HG02678 (cell line): ENCODE measurements around the gene ONECUT1.
A peak's percentile ranks its signal among the peaks of the same experiment; 100 is the strongest.

Experiments
- ATAC-seq: cut with Tn5 transposase; IDR thresholded peaks from one replicate; pipeline ENCODE4 v1.9.1; 2021; ENCODE audit warnings: mild to moderate bottlenecking, moderate library complexity; ENCODE audit not compliant: unreplicated experiment

The ONECUT1 gene

DNA sequence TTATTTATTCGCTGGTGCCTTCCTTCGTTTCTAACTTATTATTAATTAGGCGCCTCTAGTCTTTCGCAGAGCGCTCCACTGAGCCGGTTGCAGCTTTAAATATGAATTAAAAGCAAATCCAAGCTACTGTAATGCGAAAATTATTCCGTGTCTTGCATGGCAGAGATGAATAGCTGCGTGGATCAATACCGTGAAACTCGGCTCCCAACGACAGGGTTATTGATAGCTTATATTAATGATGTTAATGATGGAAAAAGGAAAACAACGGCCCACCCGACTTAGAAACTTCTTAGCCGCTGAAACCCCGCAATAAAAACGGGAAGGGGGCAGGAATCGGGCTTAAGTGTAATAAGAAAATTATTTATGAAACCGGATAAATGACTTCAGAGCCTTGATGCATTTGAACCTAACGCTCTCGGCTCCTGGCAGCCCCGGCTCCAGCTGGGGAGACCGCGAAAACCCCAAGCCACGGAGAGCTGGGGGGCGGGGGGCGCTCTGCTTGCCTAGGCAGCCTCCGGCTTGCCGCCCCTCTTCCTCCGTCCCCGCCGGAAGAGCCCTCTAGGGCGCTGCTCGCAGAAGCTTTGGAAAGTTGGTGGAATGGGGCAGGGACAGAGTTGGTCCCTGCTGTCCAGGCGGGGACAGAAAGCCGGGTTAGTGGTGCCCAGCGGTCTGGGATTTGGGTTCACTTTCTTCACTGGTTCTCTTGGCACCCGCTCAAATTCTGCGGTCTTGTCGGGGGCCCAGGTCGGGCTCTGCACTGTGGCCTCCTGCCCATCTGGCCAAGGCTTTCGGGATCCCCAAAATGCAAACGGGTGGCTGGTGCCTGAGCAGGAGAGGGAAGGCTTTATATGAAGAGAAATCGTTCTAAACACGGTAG, 7.7 kb upstream of the ONECUT1 start:
- ATAC-seq: no peak

DNA sequence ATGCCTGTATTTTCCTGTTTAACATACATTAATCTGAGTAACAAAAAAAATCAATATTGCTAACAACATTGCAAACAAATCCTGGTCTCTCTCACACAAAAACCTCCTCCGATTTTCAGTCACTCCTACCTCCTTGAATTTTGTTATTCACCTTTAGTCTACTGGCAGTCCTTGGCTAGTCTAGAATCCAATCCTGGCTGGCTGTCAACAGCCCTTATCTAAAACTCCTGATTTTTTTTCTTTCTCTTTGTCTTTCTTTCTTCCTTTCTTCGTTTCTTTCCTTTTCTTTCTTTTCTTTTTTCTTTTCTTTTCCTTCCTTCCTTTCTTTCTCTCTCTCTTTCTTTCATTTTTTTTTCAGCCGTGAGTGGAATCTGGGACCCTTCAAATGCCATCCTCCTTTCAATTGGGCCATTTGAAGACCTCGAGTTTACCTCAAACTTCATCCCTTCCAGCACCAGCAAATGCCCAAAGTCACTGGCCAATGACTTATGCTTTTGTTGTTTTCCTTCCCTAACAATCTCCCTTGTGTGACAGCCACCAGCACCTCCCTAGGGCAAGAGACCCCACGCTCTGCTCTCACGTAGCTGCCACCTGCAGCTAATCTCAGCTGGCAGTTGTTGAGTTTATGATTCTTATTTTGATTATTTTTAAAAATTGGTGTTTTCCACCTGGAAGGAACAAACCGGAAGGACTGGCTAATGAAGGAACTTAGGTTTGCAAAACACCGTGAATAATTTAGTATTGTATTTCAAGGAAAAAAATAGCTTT, 6.8 kb upstream of the ONECUT1 start:
- no peak for ATAC-seq

DNA sequence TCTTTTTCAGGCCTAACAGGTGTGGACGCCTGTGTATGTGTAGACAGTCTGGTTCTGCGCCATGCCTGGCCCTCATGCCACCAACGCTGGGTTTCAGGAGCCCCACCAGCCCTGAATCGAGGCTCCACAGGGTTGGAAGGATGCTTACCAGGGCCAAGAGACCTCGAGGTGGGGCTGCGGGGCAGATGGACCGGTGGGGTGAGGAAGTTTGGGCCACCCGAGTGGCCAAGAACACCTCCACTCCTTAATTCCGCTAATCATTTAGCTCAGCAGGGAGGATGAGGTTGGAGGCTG, 6.0 kb upstream of the ONECUT1 start:
- ATAC-seq: no peak

DNA sequence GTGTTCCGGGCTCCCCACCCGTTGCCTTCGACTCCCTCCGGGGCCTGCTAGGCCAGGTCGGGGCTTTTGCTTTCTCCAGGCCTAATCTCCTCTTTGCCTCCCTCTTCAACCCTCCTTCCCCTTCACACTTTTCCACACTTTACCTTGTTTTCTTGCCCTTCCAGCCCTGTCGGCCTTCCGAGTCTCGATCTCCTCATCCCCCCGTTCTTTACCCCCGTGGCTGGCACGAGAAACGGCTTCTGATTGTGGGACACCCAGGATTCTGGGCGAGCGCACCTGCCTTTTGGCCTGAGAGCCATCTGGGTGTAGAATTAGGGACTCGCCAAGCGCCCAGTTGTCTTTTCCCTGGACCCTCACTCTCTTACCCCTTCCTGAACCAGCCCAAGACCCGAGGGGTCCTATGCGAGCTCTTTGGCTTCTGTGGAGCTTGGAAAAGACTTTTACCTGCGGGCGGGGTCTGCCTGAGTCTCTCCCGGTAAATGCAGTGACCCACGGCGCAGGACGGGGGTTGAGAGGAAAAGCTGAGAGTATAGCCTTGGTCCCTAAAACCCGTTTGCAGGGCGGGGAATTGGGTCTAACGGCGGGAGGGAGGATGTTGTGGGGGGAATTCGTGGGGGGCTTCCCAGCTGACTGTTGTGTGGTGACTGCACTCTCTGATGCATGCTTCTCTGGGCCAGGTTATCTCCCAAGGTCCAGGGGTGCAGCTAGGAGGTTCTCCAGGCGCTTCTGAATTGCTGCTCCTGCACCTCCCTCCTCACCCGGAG, 5.5 kb upstream of the ONECUT1 start:
- ATAC-seq: no peak

DNA sequence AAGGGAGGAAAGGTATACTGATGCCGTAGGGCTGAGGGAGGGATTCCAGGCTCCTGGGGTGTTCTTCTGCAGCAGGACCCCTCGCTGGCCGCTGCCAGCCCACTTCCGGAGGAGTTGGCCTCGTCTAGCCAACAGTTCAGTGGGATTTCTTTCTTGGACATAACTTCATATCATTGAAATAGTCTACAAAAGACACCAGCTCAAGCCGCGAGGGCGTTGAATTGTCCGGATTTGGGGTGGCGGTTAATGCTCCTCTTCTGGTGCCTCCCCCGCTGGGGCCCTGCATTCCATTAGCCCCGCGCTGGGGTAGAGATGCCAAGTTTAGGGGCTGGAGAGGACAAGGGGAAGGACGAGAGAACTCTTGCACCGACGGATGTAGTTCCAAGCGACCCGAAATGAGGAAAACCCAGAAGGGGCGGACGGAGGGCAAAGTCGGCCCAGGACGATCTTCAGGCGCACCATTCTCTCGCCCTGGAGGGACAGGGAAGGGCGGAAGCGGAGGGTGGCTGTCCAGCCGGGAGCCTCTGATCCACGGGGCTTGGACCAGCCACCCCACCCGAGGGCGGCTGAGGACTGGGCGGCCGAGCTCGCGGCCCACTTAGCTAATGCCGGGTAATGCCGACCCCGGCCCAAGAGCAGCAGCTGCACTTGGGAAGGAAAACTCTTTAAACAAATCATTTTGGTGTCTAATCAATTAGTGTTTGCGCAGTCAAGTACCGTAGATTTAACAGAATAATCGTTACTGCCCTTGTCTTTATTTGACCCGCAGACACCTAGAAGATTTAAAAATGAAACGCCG, 4.7 kb upstream of the ONECUT1 start:
- ATAC-seq: no peak

DNA sequence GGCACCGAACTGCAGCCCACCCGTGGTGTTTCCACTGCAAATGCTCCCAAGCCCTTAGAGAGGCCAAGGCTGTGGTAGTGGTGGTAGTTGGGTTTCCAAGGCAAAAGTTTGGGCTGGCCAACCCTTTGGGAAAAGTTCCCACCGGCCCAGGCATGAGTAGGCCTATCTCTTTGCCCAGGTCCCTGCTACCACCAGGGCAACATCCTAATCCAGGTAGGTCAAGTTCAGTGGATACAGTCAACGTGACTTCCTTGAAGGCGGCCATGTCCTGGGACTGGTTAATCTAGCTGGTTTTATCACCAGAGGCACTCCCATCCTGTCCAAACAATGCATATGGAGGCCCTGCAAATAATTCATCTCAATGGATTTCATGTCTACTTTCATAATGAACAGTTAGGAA, 1.6 kb upstream of the ONECUT1 start:
- ATAC-seq: no peak

DNA sequence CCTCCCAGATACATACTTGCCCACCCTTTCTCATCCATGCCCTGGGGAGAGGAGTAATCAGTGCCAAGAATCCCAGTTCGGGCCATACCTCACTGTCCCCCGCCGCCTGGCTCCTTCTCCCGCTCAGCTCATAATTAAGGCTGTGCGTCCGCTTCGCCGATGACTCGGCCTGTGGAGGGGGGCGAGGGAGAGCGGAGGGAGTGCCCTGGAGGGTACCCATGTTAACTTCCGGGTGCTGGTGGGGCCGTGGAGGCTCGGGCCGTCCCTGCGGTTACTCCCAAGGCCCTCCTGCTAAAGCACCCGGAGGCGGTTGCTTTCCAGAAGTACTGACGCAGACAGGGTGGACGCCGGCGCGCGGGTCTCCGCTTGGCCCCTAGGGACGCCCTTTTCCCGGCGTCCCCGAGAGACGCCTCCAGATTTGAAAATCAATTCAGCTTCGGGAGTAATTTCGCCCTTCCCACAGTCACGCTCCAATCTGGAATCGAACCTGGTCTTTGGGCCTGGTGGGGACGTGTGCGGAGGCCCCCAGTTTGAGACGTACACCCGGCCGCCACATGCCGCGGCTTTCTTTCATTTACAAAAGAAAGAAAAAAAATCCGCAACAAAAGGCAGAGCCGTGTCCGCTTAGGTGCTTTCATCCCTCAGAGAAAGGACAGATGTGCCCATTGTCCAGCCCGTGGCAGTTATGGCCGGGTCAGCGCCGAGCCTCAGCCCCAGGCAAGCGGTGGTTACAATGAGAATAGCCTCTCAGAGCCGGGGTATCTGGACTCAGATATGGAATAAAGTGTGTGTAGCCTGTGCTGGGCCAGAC, 1.0 kb upstream of the ONECUT1 start:
- no peak for ATAC-seq

DNA sequence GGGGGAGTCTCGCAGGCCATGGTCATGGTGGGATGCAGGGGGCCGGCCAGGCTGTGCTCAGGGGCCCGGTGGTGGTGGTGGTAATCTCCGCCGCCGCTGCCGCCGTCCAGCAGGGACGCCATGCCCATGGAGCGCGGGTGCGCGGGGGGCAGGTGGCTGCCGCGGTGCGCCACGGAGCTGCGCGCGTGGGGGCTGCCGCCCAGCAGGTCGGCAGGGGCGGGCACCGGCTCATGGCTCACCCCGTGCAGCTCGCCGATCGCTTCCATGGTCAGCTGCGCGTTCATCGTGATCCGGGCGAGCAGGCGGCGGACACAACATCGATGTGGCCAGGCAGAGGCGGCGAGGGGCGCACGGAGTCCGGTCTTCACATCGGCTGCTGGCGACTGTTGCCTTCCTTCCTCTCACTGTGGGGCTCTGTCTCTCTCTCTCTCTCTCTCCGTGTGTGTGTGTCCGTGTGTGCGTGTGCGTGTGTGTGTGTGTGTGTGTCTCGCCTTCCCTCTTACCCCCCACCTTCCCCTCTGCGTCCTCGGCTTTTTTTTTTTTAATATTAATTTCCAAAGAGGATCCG, 451 bp downstream of the ONECUT1 start:
- ATAC-seq: peak; percentile 11

DNA sequence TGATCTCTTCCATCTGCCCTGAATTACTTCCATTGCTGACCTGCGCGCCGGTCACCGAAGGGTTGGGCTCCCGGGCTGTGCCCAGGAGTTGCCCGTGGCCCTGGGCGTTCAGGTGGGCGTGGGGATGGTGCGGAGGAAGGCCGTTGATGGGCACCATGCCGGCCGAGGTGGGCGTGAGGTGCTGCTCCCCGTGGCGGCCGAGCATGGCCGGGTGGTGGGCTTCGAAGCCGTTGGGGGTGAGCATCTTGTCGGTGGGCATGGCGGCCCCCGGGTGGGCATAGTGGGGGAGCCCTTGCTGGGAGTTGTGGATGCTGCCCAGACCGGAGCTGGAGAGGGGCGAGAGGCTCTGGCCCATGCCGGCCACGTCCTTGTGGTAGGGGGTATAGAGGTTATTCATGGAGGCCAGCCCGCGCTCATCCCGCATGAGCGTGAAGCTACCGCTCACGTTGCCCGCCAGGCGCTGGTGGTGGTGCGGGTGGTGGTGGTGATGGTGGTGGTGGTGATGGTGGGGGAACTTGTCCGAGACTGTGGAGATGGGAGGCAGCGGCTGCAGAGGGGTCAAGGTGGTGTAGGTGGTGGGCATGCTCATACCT, 1.0 kb downstream of the ONECUT1 start:
- ATAC-seq: no peak

DNA sequence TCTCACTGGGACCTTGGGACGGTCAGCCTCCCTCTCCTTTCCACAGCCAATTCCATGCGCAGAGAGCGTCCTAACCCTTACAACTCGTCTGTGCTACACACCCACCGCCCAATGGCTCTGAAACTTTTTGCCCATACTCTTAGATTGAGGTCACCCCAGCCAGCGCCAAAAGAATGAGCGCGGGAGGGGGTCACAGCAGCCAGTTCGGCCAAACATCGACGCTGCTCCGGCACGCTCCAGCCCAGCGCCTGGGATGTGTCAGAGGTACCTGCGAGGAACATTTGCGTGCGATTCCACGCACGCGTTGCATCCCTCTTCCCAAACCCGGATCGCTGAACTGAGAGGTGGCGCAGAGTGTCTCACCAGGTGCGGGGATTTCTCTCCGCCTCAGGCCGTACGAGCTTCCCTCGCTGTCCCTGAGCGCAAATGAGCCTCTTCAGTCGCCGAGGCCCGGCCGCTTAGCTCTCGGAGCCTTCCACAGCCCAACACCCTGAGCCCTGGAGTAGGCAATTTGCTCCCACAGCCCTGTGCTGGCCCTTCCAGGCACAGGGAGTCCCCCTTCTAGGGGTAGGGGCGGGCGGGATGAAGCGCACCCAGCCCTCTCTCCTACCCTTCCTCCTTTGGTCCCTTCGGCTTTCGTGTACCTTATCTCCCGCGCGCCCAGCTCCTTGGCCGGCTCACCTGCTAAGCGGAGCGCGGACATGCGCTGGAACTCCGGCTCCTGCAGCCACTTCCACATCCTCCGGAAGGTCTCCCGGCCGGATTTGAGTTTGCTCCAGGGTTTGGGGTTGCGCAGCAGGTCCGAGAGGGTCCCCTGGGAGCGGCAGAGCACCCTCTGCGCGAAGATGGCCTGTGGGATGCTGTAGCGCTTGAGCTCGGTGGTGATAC, 1.8 kb downstream of the ONECUT1 start:
- no peak for ATAC-seq

DNA sequence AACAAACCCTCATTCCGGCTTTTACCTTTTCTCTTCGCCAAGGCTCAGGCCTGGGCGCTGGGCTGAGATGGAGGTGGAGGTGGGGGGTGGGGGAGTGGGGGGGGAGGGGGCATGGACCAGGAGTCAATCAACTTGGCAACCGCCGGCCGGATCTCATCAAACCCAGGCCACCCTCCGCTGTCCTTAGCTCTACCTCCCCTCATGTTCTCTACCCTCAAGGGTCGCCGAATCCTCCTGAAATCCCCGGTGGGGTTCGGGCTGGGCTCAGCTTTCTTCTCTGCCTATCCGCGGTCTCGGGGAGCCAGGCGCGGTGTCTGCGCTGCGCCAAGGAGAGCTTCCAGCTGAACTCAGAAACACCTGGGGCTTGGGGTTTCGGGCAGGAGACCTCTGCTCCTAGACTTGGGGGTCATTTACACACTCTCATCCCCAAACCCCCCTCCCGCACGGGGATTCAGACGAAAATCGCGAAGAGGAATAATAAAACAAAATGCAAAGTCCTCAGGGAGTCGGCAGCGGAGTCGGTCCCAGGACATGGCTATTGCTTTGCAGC, 2.5 kb downstream of the ONECUT1 start:
- no peak for ATAC-seq

DNA sequence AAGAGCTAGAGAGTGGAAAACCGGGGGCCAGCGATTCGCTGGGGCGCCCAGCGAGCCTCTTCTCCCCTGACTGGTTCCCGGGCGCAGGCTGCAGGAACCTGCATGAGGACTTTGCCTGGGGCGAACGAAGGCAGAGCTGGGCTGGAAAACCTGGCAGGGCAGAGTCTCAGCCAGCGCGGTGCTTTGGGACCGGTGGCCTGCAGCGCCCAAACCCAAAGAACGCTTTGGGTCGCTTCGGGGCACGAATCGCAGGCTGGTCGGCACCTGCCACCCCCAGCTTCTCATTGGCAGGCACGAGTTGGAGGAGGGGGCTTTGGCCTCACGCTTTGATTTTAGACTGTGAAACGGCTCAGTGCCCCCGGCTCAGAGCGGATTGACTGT, 3.0 kb downstream of the ONECUT1 start:
- ATAC-seq: no peak

DNA sequence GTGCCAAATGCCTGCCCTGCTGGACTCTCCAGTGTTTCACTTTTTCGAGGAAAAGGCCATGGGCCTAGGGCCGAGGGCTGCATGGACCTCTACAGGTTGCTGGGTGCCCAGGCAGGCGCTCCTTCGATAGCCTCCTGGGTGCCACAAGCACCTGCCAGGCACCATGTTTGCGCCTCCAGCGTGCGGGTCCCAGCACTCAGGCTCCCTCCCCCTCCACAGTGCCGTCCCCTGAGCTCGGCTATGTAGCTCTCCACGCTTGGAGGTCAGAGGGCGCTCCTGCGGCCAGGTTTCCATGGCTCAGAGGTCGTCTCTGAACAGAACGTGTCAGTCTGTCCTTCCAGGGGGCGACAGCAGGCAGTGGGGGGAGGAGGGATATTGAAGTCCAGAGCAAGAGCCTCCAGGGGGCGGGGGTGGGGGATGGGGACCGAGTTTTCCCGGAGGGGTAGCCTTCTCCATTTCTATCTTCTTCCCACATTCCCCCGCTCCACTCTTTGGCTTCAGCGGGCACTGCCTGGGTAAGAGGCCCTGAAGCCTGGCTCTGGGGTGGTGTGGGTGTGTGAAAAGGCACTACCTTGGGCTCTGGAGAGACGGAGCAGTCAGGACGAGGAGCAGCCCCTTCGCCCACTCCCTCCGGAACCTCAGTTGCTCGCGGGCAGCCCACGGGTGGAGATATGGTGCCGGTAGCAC, 3.6 kb downstream of the ONECUT1 start:
- no peak for ATAC-seq

DNA sequence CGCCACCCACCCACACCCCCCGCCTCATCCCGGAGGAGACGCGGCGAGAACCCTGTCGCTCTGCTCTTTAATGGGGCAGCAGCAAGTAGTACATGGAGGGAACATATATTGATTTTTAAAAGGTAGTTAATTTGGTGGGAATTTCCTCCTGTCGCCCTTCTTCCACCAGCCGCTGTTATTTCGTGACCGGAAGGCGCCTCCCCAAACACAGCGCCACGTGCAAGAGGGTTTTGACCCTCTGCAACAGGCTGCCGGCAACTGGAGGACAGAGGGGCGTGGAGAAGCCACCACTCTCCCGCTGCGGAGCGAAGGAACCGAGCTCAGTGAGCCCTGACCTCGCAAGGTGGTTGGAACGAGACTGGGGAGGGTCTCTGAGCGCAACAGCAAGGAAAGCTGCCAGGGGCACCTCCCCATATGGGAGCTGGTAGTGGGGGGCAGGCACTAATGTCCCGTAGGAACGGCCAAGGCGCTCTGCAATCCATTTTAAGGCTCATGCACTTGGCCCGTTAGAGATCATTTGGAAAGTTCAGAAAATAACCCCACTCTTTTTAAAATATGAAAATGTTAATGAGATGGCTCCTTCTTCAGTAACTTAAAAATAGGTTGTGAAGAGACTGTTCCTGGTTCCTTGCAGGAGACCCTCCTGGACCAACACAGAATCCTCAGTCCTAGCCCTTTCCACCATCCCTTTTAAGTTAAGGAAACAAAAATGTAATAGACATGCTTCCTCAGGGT, 4.3 kb downstream of the ONECUT1 start:
- no peak for ATAC-seq

DNA sequence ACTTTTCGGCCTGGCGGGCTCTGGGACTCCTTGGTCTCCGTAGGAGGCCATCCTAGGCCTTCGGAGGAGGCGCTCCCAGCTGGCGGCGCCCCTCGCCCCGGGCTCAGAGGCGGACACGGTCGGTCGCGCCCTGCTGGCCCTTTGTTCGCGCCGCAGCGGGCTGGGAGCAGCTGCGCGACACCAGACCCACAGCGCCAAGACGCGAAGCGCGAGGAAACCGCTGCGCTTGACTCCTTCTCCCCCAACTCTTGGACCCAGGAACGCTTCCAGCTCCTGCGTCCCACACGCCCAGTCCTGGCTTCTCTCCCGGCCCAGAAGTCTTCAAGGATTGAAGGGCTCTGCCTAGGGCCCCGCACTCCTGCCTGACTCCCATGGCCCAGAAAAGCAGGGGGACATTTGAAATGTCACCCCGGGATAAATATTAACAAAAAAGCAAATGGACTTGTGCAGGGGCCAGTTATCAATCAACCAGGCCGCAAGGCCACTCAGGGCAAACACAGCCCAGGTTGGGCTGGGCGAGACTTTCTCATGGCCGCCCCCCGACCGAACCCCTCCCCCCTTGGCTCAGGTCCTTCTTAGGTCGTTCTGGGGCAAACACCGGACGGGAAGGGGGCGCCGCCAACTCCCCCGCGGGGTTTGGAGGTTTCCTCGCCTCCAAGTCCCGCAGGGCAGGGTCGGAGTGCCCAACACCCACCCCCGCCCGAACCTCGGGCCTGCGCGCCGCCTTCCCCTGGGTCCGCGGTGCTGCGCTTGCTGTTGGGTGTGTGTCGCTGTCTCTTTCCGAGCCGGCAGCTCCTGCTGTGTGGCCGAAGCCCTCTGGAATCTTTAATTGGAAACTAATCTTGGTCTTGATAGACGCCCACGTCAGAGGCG, 5.1 kb downstream of the ONECUT1 start:
- no peak for ATAC-seq
